C4-2B (cell line): ENCODE measurements around the gene PARD3.

Experiments
- H3K27ac ChIP-seq: fragments of 450-650 bp; 2 replicates; pipeline ENCODE4 v1.5.1; 2017
- CTCF ChIP-seq: fragments of 450-650 bp; conservative IDR thresholded peaks from 2 replicates; pipeline ENCODE4 v1.5.1; 2017; ENCODE audit warnings: mild to moderate bottlenecking
- ZFX ChIP-seq: fragments of 450-650 bp; IDR thresholded peaks from 2 replicates; pipeline ENCODE4 v1.6.1; 2017

Gene PARD3

GRCh38 chr10:34152434-34152833 lies 662.7 kb downstream of the PARD3 start:
- TF ChIP-seq CTCF (no peak), ZFX (no peak)
- peak overlapping the region; percentile 83; the same call in 1 of the 2 replicates for H3K27ac ChIP-seq

- no peak for TF ChIP-seq CTCF
- TF ChIP-seq ZFX: no peak
- H3K27ac ChIP-seq: no peak overlapping the region
Observed at GRCh38 chr10:34151931-34152330, 663.2 kb downstream of the PARD3 start.

GRCh38 chr10:34151481-34151880 lies 663.6 kb downstream of the PARD3 start:
- no peak overlapping the region for H3K27ac ChIP-seq
- TF ChIP-seq CTCF (no peak), ZFX (no peak)

- H3K27ac ChIP-seq: no peak overlapping the region
- TF ChIP-seq CTCF (no peak), ZFX (no peak)
Observed at GRCh38 chr10:34150103-34150502, 665.0 kb downstream of the PARD3 start.

GRCh38 chr10:34148305-34148657 lies 666.8 kb downstream of the PARD3 start:
- no peak for TF ChIP-seq ZFX
- no peak for TF ChIP-seq CTCF
- H3K27ac ChIP-seq: no peak overlapping the region

- no peak overlapping the region for H3K27ac ChIP-seq
- TF ChIP-seq CTCF: no peak
- TF ChIP-seq ZFX: no peak
Observed at GRCh38 chr10:34147641-34148304, 667.3 kb downstream of the PARD3 start.

- no peak overlapping the region for H3K27ac ChIP-seq
- TF ChIP-seq ZFX (no peak), CTCF (no peak)
Observed at GRCh38 chr10:34145715-34146114, 669.4 kb downstream of the PARD3 start.
